ENCODE measurements around the gene ADAMTS18. TPM values are rescaled to one million over a fixed set of nuclear protein-coding genes. Genes with fewer than 3 reads are reported as not detected.
"Not testable (repeated sequence)": the region's sequence is repeated elsewhere in the genome, so short reads cannot be mapped to it uniquely, and the experiment has no call there.

Gene ADAMTS18
- total RNA-seq (2014; rRNA removed): 0.06 TPM in 1 of 2 replicates, not detected in the other
- polyA plus RNA-seq (2012): not detected

GRCh38 chr16:77434530-77435271 lies at the start of gene ADAMTS18:
ADAMTS18 (minus strand) TSS chr16:77435034; CDS start chr16:77434695, 339 bp downstream.
- no peak for DNase-seq (ENCODE audit: low read depth)

- DNase-seq (ENCODE audit: low read depth): no peak
Observed at GRCh38 chr16:77480681-77481315, 46.0 kb upstream of the ADAMTS18 start.

GRCh38 chr16:77472262-77472661 lies 37.4 kb upstream of the ADAMTS18 start:
- DNase-seq (ENCODE audit: low read depth): no peak

GRCh38 chr16:77470851-77471250 lies 36.0 kb upstream of the ADAMTS18 start:
- DNase-seq (ENCODE audit: low read depth): no peak

- no peak for DNase-seq (ENCODE audit: low read depth)
Observed at GRCh38 chr16:77469634-77470033, 34.8 kb upstream of the ADAMTS18 start.

- DNase-seq (ENCODE audit: low read depth): no peak
Observed at GRCh38 chr16:77468831-77469230, 34.0 kb upstream of the ADAMTS18 start.

- no peak for DNase-seq (ENCODE audit: low read depth)
Observed at GRCh38 chr16:77467821-77468335, 33.0 kb upstream of the ADAMTS18 start.

- not testable (repeated sequence) for DNase-seq (ENCODE audit: low read depth)
Observed at GRCh38 chr16:77463659-77464058, 28.8 kb upstream of the ADAMTS18 start.

- no peak for DNase-seq (ENCODE audit: low read depth)
Observed at GRCh38 chr16:77462894-77463293, 28.1 kb upstream of the ADAMTS18 start.

- peak; percentile 11 for DNase-seq (ENCODE audit: low read depth)
Observed at GRCh38 chr16:77459534-77460254, 24.9 kb upstream of the ADAMTS18 start.

GRCh38 chr16:77457046-77457445 lies 22.2 kb upstream of the ADAMTS18 start:
- peak; percentile 94 for DNase-seq (ENCODE audit: low read depth)

- no peak for DNase-seq (ENCODE audit: low read depth)
Observed at GRCh38 chr16:77452243-77452642, 17.4 kb upstream of the ADAMTS18 start.

- DNase-seq (ENCODE audit: low read depth): no peak
Observed at GRCh38 chr16:77450790-77451487, 16.1 kb upstream of the ADAMTS18 start.

GRCh38 chr16:77449208-77449607 lies 14.4 kb upstream of the ADAMTS18 start:
- no peak for DNase-seq (ENCODE audit: low read depth)

GRCh38 chr16:77445324-77445723 lies 10.5 kb upstream of the ADAMTS18 start:
- no peak for DNase-seq (ENCODE audit: low read depth)

- no peak for DNase-seq (ENCODE audit: low read depth)
Observed at GRCh38 chr16:77444147-77444460, 9.3 kb upstream of the ADAMTS18 start.

- DNase-seq (ENCODE audit: low read depth): no peak
Observed at GRCh38 chr16:77443357-77444146, 8.7 kb upstream of the ADAMTS18 start.

GRCh38 chr16:77442078-77442477 lies 7.2 kb upstream of the ADAMTS18 start:
- DNase-seq (ENCODE audit: low read depth): no peak

- DNase-seq (ENCODE audit: low read depth): no peak
Observed at GRCh38 chr16:77439106-77439505, 4.3 kb upstream of the ADAMTS18 start.

GRCh38 chr16:77437859-77438258 lies 3.0 kb upstream of the ADAMTS18 start:
- DNase-seq (ENCODE audit: low read depth): peak; percentile 17

GRCh38 chr16:77435272-77435820 lies 512 bp upstream of the ADAMTS18 start:
- DNase-seq (ENCODE audit: low read depth): no peak
